Spleen (tissue), 11 donors: ENCODE measurements around the gene WNT7A. TPM values are rescaled to one million over a fixed set of nuclear protein-coding genes. Genes with fewer than 3 reads are reported as not detected.

Experiments
- DNase-seq: peaks from one replicate; pipeline ENCODE4 v3.0.0-alpha.2; 2020
- H3K27ac ChIP-seq, 8 donors: fragments of 200-600 bp; sonication (generic) in 7 of 8; 1 replicate in 4 of 8; 2 replicates in 4 of 8; pipeline versions ENCODE4 v1.5.0 to v1.8.0; 2016 to 2021; ENCODE audit warnings: inconsistent platforms in 4 of 8, mild to moderate bottlenecking in 4 of 8, moderate library complexity in 1 of 8
- H3K27me3 ChIP-seq, 7 donors: fragments of 200-600 bp; sonication (generic) in 6 of 7; replicated peaks in 1 of 7; 1 replicate in 4 of 7; 2 replicates in 3 of 7; pipeline versions ENCODE4 v1.5.0 to v1.8.0; 2016 to 2021; ENCODE audit warnings: inconsistent platforms in 3 of 7, mild to moderate bottlenecking in 1 of 7
- H3K36me3 ChIP-seq, 6 donors: fragments of 200-600 bp; sonication (generic) in 5 of 6; 1 replicate in 4 of 6; 2 replicates in 2 of 6; pipeline versions ENCODE4 v1.5.0 to v1.8.0; 2016 to 2021; ENCODE audit warnings: inconsistent platforms in 2 of 6
- H3K4me1 ChIP-seq, 6 donors: fragments of 200-600 bp; sonication (generic) in 5 of 6; 1 replicate in 3 of 6; 2 replicates in 3 of 6; pipeline versions ENCODE4 v1.5.0 to v1.8.0; 2016 to 2021; ENCODE audit warnings: inconsistent platforms in 3 of 6
- H3K4me3 ChIP-seq, 8 donors: fragments of 200-600 bp; sonication (generic) in 7 of 8; 1 replicate in 4 of 8; 2 replicates in 4 of 8; pipeline versions ENCODE4 v1.5.0 to v1.8.0; 2016 to 2021; ENCODE audit warnings: inconsistent platforms in 4 of 8, mild to moderate bottlenecking in 4 of 8, moderate library complexity in 2 of 8
- H3K9me3 ChIP-seq, 8 donors: fragments of 200-600 bp; sonication (generic) in 7 of 8; 1 replicate in 4 of 8; 2 replicates in 4 of 8; pipeline versions ENCODE4 v1.5.0 to v1.8.0; 2016 to 2021; ENCODE audit warnings: inconsistent platforms in 4 of 8
- CTCF ChIP-seq, 11 experiments: fragments of 200-600 bp in 7 of 11; fragments of 450-650 bp in 4 of 11; sonication (generic) in 4 of 11; IDR thresholded peaks in 8 of 11; conservative IDR thresholded peaks in 3 of 11; 1 replicate in 7 of 11; 2 replicates in 4 of 11; pipeline versions ENCODE4 v1.4.0 to v1.8.0; 2016 to 2021; ENCODE audit warnings: antibody characterized with exemption in 11 of 11, inconsistent platforms in 4 of 11, mild to moderate bottlenecking in 1 of 11
- POLR2A ChIP-seq, 3 donors: fragments of 450-650 bp; IDR thresholded peaks; one replicate each; pipeline ENCODE4 v1.5.1; 2017; ENCODE audit warnings: antibody characterized with exemption in 3 of 3, mild to moderate bottlenecking in 1 of 3
- POLR2AphosphoS5 ChIP-seq, 3 donors: sonication (generic); formaldehyde crosslinking; IDR thresholded peaks; one replicate each; pipeline ENCODE4 v1.5.1; 2017; ENCODE audit warnings: antibody characterized with exemption in 3 of 3
- WGBS, 5 donors: extraction: QIAGEN DNeasy Blood & Tissue Kit in 3 of 5; methylation state at CpG; one replicate each; pipeline versions ENCODE4 v1.1.5 to v1.1.7; 2013 to 2018; 5-methylcytosine and 5-hydroxymethylcytosine counted together
- intact Hi-C: fragments of 100-400 bp; cut with DNase I; formaldehyde crosslinking; loops from one replicate; pipeline ENCODE4 v1.15.0; 2023; ENCODE audit warnings: low total_unique reads
- polyA plus RNA-seq, 3 donors: library from polyadenylated mRNA; stranded (reverse); fragments of 200-250 nt; gene quantifications; one replicate each; pipeline ENCODE4 v1.2.1, GENCODE V29; 2013
- total RNA-seq, 7 donors: library from RNA; depleted of rRNA in 3 of 7; stranded (reverse); fragments of >200 nt in 3 of 7; fragmentation: NEBNext Ultra II Directional in 4 of 7; extraction: Animal tissue kit (Norgen Biotek cat#: 25700) in 4 of 7; gene quantifications; one replicate each; pipeline versions ENCODE4 v1.1.0 to v1.2.1, GENCODE V29; 2016 to 2021
- donor health status: healthy with polysubstance abuse.
- donor health status: DM: no; HTN: no; CAD: no; lungs with moderate emphysema.
- donor health status: DM: no; HTN: no; CAD: no.
- donor health status: Bipolar disorder and iron deficiency.
- donor health status: healthy.
- donor health status: DM: no; HTN: no; CAD: no.
- donor health status: DM: yes; HTN: yes; CAD: no.

The WNT7A gene
- total and polyA plus RNA-seq, 10 donors, result 0.52 to 6.3 (median 2.0) TPM

DNA sequence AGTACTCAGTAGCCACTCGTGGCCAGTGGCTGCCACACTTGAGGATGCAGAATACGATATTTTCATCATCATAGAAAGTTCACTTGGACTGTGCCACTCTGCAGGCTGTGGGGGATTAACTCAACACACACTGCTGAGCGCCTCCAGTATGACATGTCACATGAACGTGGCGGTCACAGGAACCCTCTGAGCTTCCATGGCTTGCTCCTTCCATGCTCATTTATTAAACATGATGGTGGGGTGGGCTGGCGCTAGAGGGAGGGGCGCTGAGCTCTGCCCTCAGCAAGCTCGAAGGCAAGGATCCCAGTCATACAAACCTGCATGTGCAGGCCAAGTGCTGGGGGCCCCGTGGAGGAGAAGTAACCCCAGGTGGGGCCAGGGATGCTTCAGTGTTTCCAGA lies 85.5 kb downstream of the WNT7A start:
- intact Hi-C loops, result no loop called here
- Histone ChIP-seq H3K27ac (no peak overlapping the region), H3K36me3 (no peaks in the 10 kb centered on the region), H3K4me1 (no peaks in the 10 kb centered on the region), H3K27me3 (peaks cover 0 to 33% (median 0%) of the 10 kb centered on the region in 7 donors), H3K9me3 (no peaks in the 10 kb centered on the region), H3K4me3 (no peak overlapping the region)
- WGBS, 5 donors, result 82 to 95% (median 86%) methylated on average over 9 of the region's 9 CpGs
- TF ChIP-seq POLR2A (IDR thresholded peaks at IDR 0.05) (no peak), CTCF (IDR thresholded peaks at IDR 0.05 in 8 of 11, conservative IDR thresholded peaks at IDR 0.05 in 3 of 11) (no peak)
- no peak for DNase-seq

- H3K4me1 ChIP-seq, result no peaks in the 10 kb centered on the region
- H3K27ac ChIP-seq, result no peak overlapping the region
- intact Hi-C loops, result no loop called here
- no peak for DNase-seq
- peaks cover 0 to 41% (median 0%) of the 10 kb centered on the region in 7 donors for H3K27me3 ChIP-seq
- no peaks in the 10 kb centered on the region for H3K36me3 ChIP-seq
- H3K4me3 ChIP-seq, result no peak overlapping the region
- WGBS, 5 donors, result 82 to 88% (median 86%) methylated on average over 11 to 12 of the region's 12 CpGs
- no peak for TF ChIP-seq POLR2AphosphoS5 (IDR thresholded peaks at IDR 0.05)
- TF ChIP-seq CTCF (IDR thresholded peaks at IDR 0.05 in 8 of 11, conservative IDR thresholded peaks at IDR 0.05 in 3 of 11), result no peak
- no peak for TF ChIP-seq POLR2A (IDR thresholded peaks at IDR 0.05)
- H3K9me3 ChIP-seq, result no peaks in the 10 kb centered on the region
Observed at GRCh38 chr3:13793451-13793850, 86.4 kb downstream of the WNT7A start.

GRCh38 chr3:13792512-13793371 lies 87.1 kb downstream of the WNT7A start:
- DNase-seq, result no peak
- Histone ChIP-seq H3K36me3 (no peaks in the 10 kb centered on the region), H3K27me3 (peaks cover 0 to 48% (median 0%) of the 10 kb centered on the region in 7 donors), H3K4me3 (no peak overlapping the region), H3K4me1 (no peaks in the 10 kb centered on the region), H3K27ac (no peak overlapping the region), H3K9me3 (no peaks in the 10 kb centered on the region)
- TF ChIP-seq POLR2AphosphoS5 (IDR thresholded peaks at IDR 0.05) (no peak), CTCF (IDR thresholded peaks at IDR 0.05 in 8 of 11, conservative IDR thresholded peaks at IDR 0.05 in 3 of 11) (no peak), POLR2A (IDR thresholded peaks at IDR 0.05) (no peak)
- intact Hi-C loops, result no loop called here
- WGBS, 5 donors, result 80 to 87% (median 83%) methylated on average over 27 to 29 of the region's 29 CpGs

GRCh38 chr3:13792051-13792490 lies 87.8 kb downstream of the WNT7A start:
- Histone ChIP-seq H3K27ac (no peak overlapping the region), H3K36me3 (no peaks in the 10 kb centered on the region), H3K27me3 (peaks cover 0 to 52% (median 0%) of the 10 kb centered on the region in 7 donors), H3K9me3 (no peaks in the 10 kb centered on the region), H3K4me3 (no peak overlapping the region), H3K4me1 (no peaks in the 10 kb centered on the region)
- DNase-seq, result no peak
- WGBS, 5 donors, result 66 to 73% (median 69%) methylated on average over 8 to 9 of the region's 9 CpGs
- no peak for TF ChIP-seq POLR2AphosphoS5 (IDR thresholded peaks at IDR 0.05)
- intact Hi-C loops, result no loop called here
